GM12865 (cell line): ENCODE measurements around the gene ENDOG.
"Not testable (repeated sequence)": the region's sequence is repeated elsewhere in the genome, so short reads cannot be mapped to it uniquely, and the experiment has no call there.

Experiments used
- DNase-seq: peaks from one replicate; pipeline ENCODE4 v3.0.0; 2010; ENCODE audit warnings: low read depth
- H3K4me3 ChIP-seq: 2 replicates; pipeline ENCODE4 v1.5.1; 2011; ENCODE audit warnings: mild to moderate bottlenecking, low read depth, low read length, control low read depth
- TF ChIP-seq, protein P1 (sequence below): IDR thresholded peaks from 2 replicates; pipeline ENCODE4 v1.5.1; 2011; ENCODE audit warnings: low read length, control low read depth, low read depth, inconsistent platforms; ENCODE audit not compliant: insufficient read depth; ENCODE audit errors: missing control alignments

Gene ENDOG

DNA sequence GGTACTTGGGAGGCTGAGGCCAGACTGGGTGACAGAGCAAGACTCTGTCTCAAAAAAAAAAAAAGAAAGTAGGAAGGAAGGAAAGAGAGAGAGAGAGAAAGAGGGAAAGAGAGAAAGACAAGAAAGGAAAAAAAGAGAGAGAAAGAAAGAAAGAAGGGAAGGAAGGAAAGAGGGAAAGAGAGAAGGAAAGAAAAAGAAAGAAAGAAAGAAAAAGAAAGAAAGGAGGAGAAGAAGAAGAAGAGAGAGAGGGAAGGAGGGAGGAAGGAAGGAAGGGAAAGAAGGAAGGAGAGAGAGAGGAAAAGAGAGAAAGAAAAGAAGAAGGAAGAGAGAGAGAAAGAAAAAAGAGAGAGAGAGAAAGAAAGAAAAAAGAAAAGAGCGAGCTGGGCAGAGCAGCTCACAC, 43.5 kb upstream of the ENDOG start:
- TF ChIP-seq, protein P1, sequence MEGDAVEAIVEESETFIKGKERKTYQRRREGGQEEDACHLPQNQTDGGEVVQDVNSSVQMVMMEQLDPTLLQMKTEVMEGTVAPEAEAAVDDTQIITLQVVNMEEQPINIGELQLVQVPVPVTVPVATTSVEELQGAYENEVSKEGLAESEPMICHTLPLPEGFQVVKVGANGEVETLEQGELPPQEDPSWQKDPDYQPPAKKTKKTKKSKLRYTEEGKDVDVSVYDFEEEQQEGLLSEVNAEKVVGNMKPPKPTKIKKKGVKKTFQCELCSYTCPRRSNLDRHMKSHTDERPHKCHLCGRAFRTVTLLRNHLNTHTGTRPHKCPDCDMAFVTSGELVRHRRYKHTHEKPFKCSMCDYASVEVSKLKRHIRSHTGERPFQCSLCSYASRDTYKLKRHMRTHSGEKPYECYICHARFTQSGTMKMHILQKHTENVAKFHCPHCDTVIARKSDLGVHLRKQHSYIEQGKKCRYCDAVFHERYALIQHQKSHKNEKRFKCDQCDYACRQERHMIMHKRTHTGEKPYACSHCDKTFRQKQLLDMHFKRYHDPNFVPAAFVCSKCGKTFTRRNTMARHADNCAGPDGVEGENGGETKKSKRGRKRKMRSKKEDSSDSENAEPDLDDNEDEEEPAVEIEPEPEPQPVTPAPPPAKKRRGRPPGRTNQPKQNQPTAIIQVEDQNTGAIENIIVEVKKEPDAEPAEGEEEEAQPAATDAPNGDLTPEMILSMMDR = no peak
- no peak overlapping the region for H3K4me3 ChIP-seq
- no peak for DNase-seq

DNA sequence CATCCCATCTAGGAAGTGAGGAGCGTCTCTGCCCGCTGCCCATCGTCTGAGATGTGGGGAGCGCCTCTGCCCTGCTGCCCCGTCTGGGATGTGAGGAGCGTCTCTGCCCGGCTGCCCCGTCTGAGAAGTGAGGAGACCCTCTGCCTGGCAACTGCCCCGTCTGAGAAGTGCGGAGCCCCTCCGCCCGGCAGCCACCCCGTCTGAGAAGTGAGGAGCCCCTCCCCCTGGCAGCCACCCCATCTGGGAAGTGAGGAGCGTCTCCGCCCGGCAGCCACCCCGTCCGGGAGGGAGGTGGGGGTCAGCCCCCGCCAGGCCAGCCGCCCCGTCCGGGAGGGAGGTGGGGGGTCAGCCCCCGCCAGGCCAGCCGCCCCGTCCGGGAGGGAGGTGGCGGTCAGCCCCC, 38.2 kb upstream of the ENDOG start:
- DNase-seq, H3K4me3 ChIP-seq: not testable (repeated sequence)

GRCh38 chr9:128781187-128782070, 36.9 kb upstream of the ENDOG start:
- no peak overlapping the region for H3K4me3 ChIP-seq
- TF ChIP-seq, protein P1 = no peak
- peak; percentile 26 for DNase-seq

- no peak for DNase-seq
- no peak overlapping the region for H3K4me3 ChIP-seq
- TF ChIP-seq, protein P1 = no peak
Observed at GRCh38 chr9:128782669-128783068, 35.6 kb upstream of the ENDOG start.

- TF ChIP-seq, protein P1 = no peak
- DNase-seq = no peak
- no peak overlapping the region for H3K4me3 ChIP-seq
Observed at GRCh38 chr9:128785427-128785826, 32.9 kb upstream of the ENDOG start.

GRCh38 chr9:128786681-128787601, 31.4 kb upstream of the ENDOG start, which contains the start of gene TBC1D13:
Gene TBC1D13 (plus strand): TSS chr9:128787253. CDS start chr9:128787354, 101 bp downstream.
- H3K4me3 ChIP-seq = peak within 1 kb of the TSS; percentile 80
- peak; percentile 94 for DNase-seq
- TF ChIP-seq, protein P1 = no peak

- TF ChIP-seq, protein P1 = no peak
- peak overlapping the region; percentile 80 for H3K4me3 ChIP-seq
- no peak for DNase-seq
Observed at GRCh38 chr9:128787659-128788058, 30.6 kb upstream of the ENDOG start.
